Activated CD8-positive, alpha-beta memory T cell treated with anti-CD3 and anti-CD28 coated beads, Interleukin-2, amount 50 U/mL, for 48 hours (primary cell): ENCODE data around the gene MARK3.

ENCODE experiments used
- DNase-seq: peaks from one replicate; pipeline ENCODE4 v3.0.0-alpha.2; 2020

Gene MARK3

DNA sequence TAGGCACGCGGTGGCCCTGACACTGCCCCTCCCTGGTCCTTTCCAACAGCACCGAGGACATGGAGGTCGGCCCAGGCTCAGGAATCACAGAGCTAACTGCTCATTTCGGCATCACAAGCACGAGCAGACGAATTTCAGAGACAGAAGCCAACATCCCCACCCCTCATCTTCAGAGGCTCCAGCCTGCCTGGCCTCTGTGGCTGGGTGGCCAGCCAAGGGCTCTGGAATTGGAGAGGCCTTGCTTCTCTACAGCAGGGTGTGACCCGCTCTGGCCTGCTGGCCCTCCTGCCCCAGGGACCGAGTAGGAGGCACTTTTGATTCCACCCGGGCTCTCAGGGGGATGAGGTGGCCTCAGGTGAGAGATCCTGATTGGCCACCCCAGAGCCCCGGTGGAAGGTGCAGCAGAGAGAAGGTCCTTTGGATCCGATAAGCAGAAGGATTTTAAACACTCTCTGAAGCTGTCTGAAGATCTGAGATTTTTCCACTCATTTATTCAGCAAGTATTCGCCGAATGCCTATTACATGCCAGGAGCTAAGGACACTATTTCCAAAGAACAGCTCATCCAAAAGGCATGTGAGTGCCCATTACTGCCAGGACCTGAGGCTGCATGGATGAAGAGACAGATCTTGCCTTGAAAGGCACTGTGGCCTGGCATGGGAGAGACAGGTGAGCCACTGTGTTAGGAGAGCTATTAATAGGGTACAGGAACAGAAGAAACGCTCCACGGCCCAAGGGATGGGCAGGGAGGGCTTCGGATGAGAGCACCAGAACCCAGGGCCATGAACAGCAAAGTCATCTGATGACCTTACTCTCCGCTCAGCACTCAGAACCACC lies 167.0 kb downstream of the MARK3 start:
- DNase-seq, result no peak

DNA sequence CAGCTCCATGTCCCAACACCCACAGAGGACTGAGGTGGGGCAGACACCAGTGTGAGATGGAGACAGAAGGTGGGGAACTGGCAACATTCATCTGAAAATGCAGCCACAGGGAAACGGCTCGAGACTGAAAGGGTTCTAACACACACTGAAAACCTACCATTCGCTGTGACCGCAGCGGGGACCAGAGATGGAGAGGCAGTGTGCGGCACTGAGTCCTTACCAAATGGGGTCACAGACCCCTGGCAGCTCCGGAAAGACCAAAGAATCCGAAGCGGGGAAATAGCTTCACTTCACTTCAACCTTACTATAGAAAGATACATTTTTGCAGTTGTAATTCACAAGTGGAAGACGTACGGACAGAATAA lies 167.6 kb downstream of the MARK3 start:
- no peak for DNase-seq
